ENCODE results near the gene POLG. TPM values are rescaled to one million over a fixed set of nuclear protein-coding genes. Genes with fewer than 3 reads are reported as not detected.
A peak's percentile ranks its signal among the peaks of the same experiment; 100 is the strongest.

Gene POLG
- total RNA-seq, 1 donor from 2014 or later: 39.7 TPM

- H3K27ac ChIP-seq (ENCODE audit: low read depth, low read length): no peak overlapping the region
- H3K36me3 ChIP-seq (ENCODE audit: control insufficient read depth in 3 of 3, insufficient read depth in 3 of 3, low read length in 3 of 3): no peaks in the 10 kb centered on the region
- H3K4me1 ChIP-seq (ENCODE audit: control insufficient read depth in 3 of 3, insufficient read depth in 3 of 3, low read length in 3 of 3): peaks cover 5 to 20% (median 10%) of the 10 kb centered on the region in 3 donors
- peak overlapping the region in 1 of 3 donors; percentile 6 for H3K9ac ChIP-seq (ENCODE audit: low read depth in 1 of 3, low read length in 3 of 3)
- no peaks in the 10 kb centered on the region for H3K9me3 ChIP-seq (ENCODE audit: control insufficient read depth in 3 of 3, low read length in 3 of 3)
- H3K4me3 ChIP-seq (ENCODE audit: low read length in 3 of 3): no peak overlapping the region
- H3K27me3 ChIP-seq (ENCODE audit: control insufficient read depth in 3 of 3, insufficient read depth in 3 of 3, low read length in 3 of 3): peaks cover 91 to 95% (median 94%) of the 10 kb centered on the region in 3 donors
These were observed 35.7 kb upstream of the POLG start for GRCh38 chr15:89370120-89370977.

- Histone ChIP-seq H3K27me3 (ENCODE audit: control insufficient read depth in 3 of 3, insufficient read depth in 3 of 3, low read length in 3 of 3) (peaks cover 91 to 95% (median 94%) of the 10 kb centered on the region in 3 donors), H3K36me3 (ENCODE audit: control insufficient read depth in 3 of 3, insufficient read depth in 3 of 3, low read length in 3 of 3) (no peaks in the 10 kb centered on the region), H3K9me3 (ENCODE audit: control insufficient read depth in 3 of 3, low read length in 3 of 3) (no peaks in the 10 kb centered on the region), H3K4me1 (ENCODE audit: control insufficient read depth in 3 of 3, insufficient read depth in 3 of 3, low read length in 3 of 3) (peaks cover 5 to 20% (median 10%) of the 10 kb centered on the region in 3 donors), H3K27ac (ENCODE audit: low read depth, low read length) (no peak overlapping the region), H3K9ac (ENCODE audit: low read depth in 1 of 3, low read length in 3 of 3) (no peak overlapping the region), H3K4me3 (ENCODE audit: low read length in 3 of 3) (no peak overlapping the region)
These were observed 34.8 kb upstream of the POLG start for GRCh38 chr15:89369341-89369947.

DNA sequence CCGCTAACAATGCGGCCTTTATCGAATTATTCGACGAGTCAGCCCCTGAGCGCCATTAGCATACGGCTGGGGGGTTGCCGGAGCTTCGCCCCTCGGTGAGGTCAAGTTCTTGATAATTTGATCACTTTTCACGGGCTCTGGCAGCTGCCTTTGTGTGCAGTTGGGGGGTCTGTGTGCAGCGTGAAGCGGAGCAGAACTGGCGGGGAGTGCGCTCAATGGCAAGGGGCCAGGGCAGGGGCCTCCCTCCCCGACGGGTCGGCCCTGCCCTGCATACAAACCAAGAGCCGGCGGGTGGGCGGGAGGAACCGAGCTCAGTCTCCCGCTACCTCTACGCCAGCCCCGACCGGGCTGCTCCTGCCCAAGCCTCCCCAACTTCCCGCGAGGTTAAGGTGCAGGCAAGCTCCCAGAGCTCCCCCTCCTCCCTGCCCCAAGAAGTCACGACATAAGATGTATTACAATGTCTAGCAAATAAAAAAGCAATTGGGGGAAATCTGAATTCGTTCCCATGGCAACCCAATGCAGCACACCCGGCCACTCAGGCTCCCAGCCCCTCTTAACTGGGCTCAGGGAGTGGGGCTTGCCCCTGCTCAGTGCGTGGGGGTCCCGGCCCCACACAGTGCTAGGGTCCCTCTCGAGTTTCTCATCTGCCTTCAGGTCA is 34.1 kb upstream of the POLG start:
- peaks cover 5 to 20% (median 10%) of the 10 kb centered on the region in 3 donors for H3K4me1 ChIP-seq (ENCODE audit: control insufficient read depth in 3 of 3, insufficient read depth in 3 of 3, low read length in 3 of 3)
- H3K36me3 ChIP-seq (ENCODE audit: control insufficient read depth in 3 of 3, insufficient read depth in 3 of 3, low read length in 3 of 3): no peaks in the 10 kb centered on the region
- H3K27ac ChIP-seq (ENCODE audit: low read depth, low read length): no peak overlapping the region
- no peak overlapping the region for H3K9ac ChIP-seq (ENCODE audit: low read depth in 1 of 3, low read length in 3 of 3)
- H3K9me3 ChIP-seq (ENCODE audit: control insufficient read depth in 3 of 3, low read length in 3 of 3): no peaks in the 10 kb centered on the region
- H3K4me3 ChIP-seq (ENCODE audit: low read length in 3 of 3): no peak overlapping the region
- peaks cover 92 to 96% (median 94%) of the 10 kb centered on the region in 3 donors for H3K27me3 ChIP-seq (ENCODE audit: control insufficient read depth in 3 of 3, insufficient read depth in 3 of 3, low read length in 3 of 3)

GRCh38 chr15:89367485-89368451 is 33.1 kb upstream of the POLG start:
- H3K4me3 ChIP-seq (ENCODE audit: low read length in 3 of 3): no peak overlapping the region
- no peak overlapping the region for H3K27ac ChIP-seq (ENCODE audit: low read depth, low read length)
- H3K4me1 ChIP-seq (ENCODE audit: control insufficient read depth in 3 of 3, insufficient read depth in 3 of 3, low read length in 3 of 3): peaks cover 5 to 20% (median 10%) of the 10 kb centered on the region in 3 donors
- peaks cover 93 to 96% (median 96%) of the 10 kb centered on the region in 3 donors for H3K27me3 ChIP-seq (ENCODE audit: control insufficient read depth in 3 of 3, insufficient read depth in 3 of 3, low read length in 3 of 3)
- H3K36me3 ChIP-seq (ENCODE audit: control insufficient read depth in 3 of 3, insufficient read depth in 3 of 3, low read length in 3 of 3): no peaks in the 10 kb centered on the region
- no peak overlapping the region for H3K9ac ChIP-seq (ENCODE audit: low read depth in 1 of 3, low read length in 3 of 3)
- no peaks in the 10 kb centered on the region for H3K9me3 ChIP-seq (ENCODE audit: control insufficient read depth in 3 of 3, low read length in 3 of 3)

GRCh38 chr15:89366656-89367393 is 32.2 kb upstream of the POLG start:
- H3K4me3 ChIP-seq (ENCODE audit: low read length in 3 of 3): no peak overlapping the region
- H3K27ac ChIP-seq (ENCODE audit: low read depth, low read length): no peak overlapping the region
- H3K9me3 ChIP-seq (ENCODE audit: control insufficient read depth in 3 of 3, low read length in 3 of 3): no peaks in the 10 kb centered on the region
- peaks cover 5 to 20% (median 10%) of the 10 kb centered on the region in 3 donors for H3K4me1 ChIP-seq (ENCODE audit: control insufficient read depth in 3 of 3, insufficient read depth in 3 of 3, low read length in 3 of 3)
- no peak overlapping the region for H3K9ac ChIP-seq (ENCODE audit: low read depth in 1 of 3, low read length in 3 of 3)
- H3K36me3 ChIP-seq (ENCODE audit: control insufficient read depth in 3 of 3, insufficient read depth in 3 of 3, low read length in 3 of 3): no peaks in the 10 kb centered on the region
- H3K27me3 ChIP-seq (ENCODE audit: control insufficient read depth in 3 of 3, insufficient read depth in 3 of 3, low read length in 3 of 3): peaks cover 92 to 96% (median 96%) of the 10 kb centered on the region in 3 donors

GRCh38 chr15:89365462-89366065 is 30.9 kb upstream of the POLG start:
- Histone ChIP-seq H3K9me3 (ENCODE audit: control insufficient read depth in 3 of 3, low read length in 3 of 3) (no peaks in the 10 kb centered on the region), H3K9ac (ENCODE audit: low read depth in 1 of 3, low read length in 3 of 3) (no peak overlapping the region), H3K27me3 (ENCODE audit: control insufficient read depth in 3 of 3, insufficient read depth in 3 of 3, low read length in 3 of 3) (peaks cover 94 to 98% (median 96%) of the 10 kb centered on the region in 3 donors), H3K27ac (ENCODE audit: low read depth, low read length) (no peak overlapping the region), H3K4me3 (ENCODE audit: low read length in 3 of 3) (no peak overlapping the region), H3K4me1 (ENCODE audit: control insufficient read depth in 3 of 3, insufficient read depth in 3 of 3, low read length in 3 of 3) (peaks cover 0 to 12% (median 0%) of the 10 kb centered on the region in 3 donors), H3K36me3 (ENCODE audit: control insufficient read depth in 3 of 3, insufficient read depth in 3 of 3, low read length in 3 of 3) (no peaks in the 10 kb centered on the region)

DNA sequence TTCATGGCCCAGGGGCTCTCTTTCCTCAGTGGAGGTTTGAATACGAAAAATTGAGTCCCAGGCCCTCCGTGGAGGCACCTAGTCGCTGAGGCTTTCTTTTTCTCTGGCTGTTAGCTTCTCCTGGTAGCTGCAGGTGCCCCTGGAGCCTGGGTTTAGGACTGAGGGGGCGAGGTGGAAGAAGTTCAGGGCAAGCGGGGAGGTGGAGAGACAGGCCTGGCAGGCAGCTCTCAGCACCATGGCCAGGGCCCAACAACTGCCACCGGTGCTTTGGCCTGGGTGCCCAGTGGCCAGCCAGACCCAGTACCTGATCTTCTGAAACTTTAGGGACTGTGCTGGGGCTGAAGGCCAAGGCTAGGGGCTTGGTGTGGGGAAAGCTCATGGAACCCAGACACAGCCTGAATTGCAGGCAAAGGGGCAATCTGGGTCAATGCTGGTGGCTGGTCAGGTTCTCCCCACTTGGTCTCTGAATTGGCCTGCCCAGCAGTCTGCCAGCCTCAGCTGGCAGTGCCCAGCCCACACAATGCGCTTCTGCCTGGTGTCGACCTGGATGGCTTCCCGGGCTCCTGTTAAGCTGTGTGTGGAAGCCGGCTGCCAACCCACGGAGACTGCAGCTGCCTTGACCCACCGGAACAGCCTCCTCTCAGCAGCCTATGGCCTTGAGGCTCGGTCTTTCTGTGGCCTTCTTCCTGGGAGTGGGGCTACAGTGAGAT is 30.3 kb upstream of the POLG start:
- Histone ChIP-seq H3K36me3 (ENCODE audit: control insufficient read depth in 3 of 3, insufficient read depth in 3 of 3, low read length in 3 of 3) (no peaks in the 10 kb centered on the region), H3K4me3 (ENCODE audit: low read length in 3 of 3) (no peak overlapping the region), H3K4me1 (ENCODE audit: control insufficient read depth in 3 of 3, insufficient read depth in 3 of 3, low read length in 3 of 3) (peaks cover 0 to 7% (median 0%) of the 10 kb centered on the region in 3 donors), H3K9ac (ENCODE audit: low read depth in 1 of 3, low read length in 3 of 3) (no peak overlapping the region), H3K27me3 (ENCODE audit: control insufficient read depth in 3 of 3, insufficient read depth in 3 of 3, low read length in 3 of 3) (peaks cover 94 to 98% (median 96%) of the 10 kb centered on the region in 3 donors), H3K27ac (ENCODE audit: low read depth, low read length) (no peak overlapping the region), H3K9me3 (ENCODE audit: control insufficient read depth in 3 of 3, low read length in 3 of 3) (no peaks in the 10 kb centered on the region)

- H3K4me1 ChIP-seq (ENCODE audit: control insufficient read depth in 3 of 3, insufficient read depth in 3 of 3, low read length in 3 of 3): peaks cover under 1 to 9% (median 2%) of the 10 kb centered on the region in 3 donors
- no peak overlapping the region for H3K9ac ChIP-seq (ENCODE audit: low read depth in 1 of 3, low read length in 3 of 3)
- H3K27ac ChIP-seq (ENCODE audit: low read depth, low read length): no peak overlapping the region
- H3K36me3 ChIP-seq (ENCODE audit: control insufficient read depth in 3 of 3, insufficient read depth in 3 of 3, low read length in 3 of 3): no peaks in the 10 kb centered on the region
- no peak overlapping the region for H3K4me3 ChIP-seq (ENCODE audit: low read length in 3 of 3)
- H3K27me3 ChIP-seq (ENCODE audit: control insufficient read depth in 3 of 3, insufficient read depth in 3 of 3, low read length in 3 of 3): peaks cover 94 to 98% (median 96%) of the 10 kb centered on the region in 3 donors
- no peaks in the 10 kb centered on the region for H3K9me3 ChIP-seq (ENCODE audit: control insufficient read depth in 3 of 3, low read length in 3 of 3)
These were observed 29.7 kb upstream of the POLG start for GRCh38 chr15:89364341-89364740.
